HL-60 (cell line): ENCODE measurements around the gene LAMC3.
"Not testable (repeated sequence)": the region's sequence is repeated elsewhere in the genome, so short reads cannot be mapped to it uniquely, and the experiment has no call there.

Experiments
- DNase-seq, 2 experiments: peaks; one replicate each; pipeline ENCODE4 v3.0.0-alpha.2; 2010 to 2020; ENCODE audit warnings: low read depth in 1 of 2, low spot score in 1 of 2
- H3K27ac ChIP-seq: fragments of 250-450 bp; sonication (Bioruptor Pico); replicated peaks from 2 replicates; pipeline ENCODE4 v1.5.1; 2020; ENCODE audit warnings: mild to moderate bottlenecking, moderate library complexity
- H3K27me3 ChIP-seq: fragments of 250-450 bp; sonication (Bioruptor Pico); 2 replicates; pipeline ENCODE4 v1.5.1; 2021; ENCODE audit warnings: mild to moderate bottlenecking, moderate library complexity; ENCODE audit not compliant: insufficient read depth, poor library complexity, severe bottlenecking
- H3K4me3 ChIP-seq: replicated peaks from 2 replicates; pipeline ENCODE4 v1.5.1; 2011; ENCODE audit warnings: mild to moderate bottlenecking, control low read depth, low read length; ENCODE audit not compliant: insufficient read depth
- CTCF ChIP-seq: IDR thresholded peaks from one replicate; pipeline ENCODE4 v1.5.1; 2011; ENCODE audit warnings: low read length, control low read depth, inconsistent platforms; ENCODE audit not compliant: insufficient read depth
- GABPA ChIP-seq: IDR thresholded peaks from 2 replicates; pipeline ENCODE4 v1.6.1; 2012; ENCODE audit warnings: low read depth
- POLR2AphosphoS5 ChIP-seq: IDR thresholded peaks from 2 replicates; pipeline ENCODE4 v1.6.1; 2012; ENCODE audit warnings: low read depth
- REST ChIP-seq: IDR thresholded peaks from 2 replicates; pipeline ENCODE4 v1.6.1; 2012; ENCODE audit warnings: low read depth; ENCODE audit not compliant: insufficient replicate concordance
- SPI1 ChIP-seq: IDR thresholded peaks from 2 replicates; pipeline ENCODE4 v1.6.1; 2012; ENCODE audit warnings: low read depth, mild to moderate bottlenecking, borderline replicate concordance

LAMC3 gene

GRCh38 chr9:131114084-131114535 lies 105.1 kb downstream of the LAMC3 start:
- no peak overlapping the region for H3K4me3 ChIP-seq

GRCh38 chr9:131115360-131115742 lies 106.4 kb downstream of the LAMC3 start:
- H3K27ac ChIP-seq, H3K4me3 ChIP-seq, DNase-seq, H3K27me3 ChIP-seq: not testable (repeated sequence)

More at GRCh38 chr9:131114084-131114535, 105.1 kb downstream of the LAMC3 start:
- H3K27me3 ChIP-seq, result peaks cover 8% of the 10 kb centered on the region
- TF ChIP-seq SPI1 (no peak), CTCF (no peak), POLR2AphosphoS5 (no peak), REST (no peak), GABPA (no peak)
- DNase-seq, result no peak
- H3K27ac ChIP-seq, result no peak overlapping the region

- H3K4me3 ChIP-seq, result no peak overlapping the region
- TF ChIP-seq REST (no peak), CTCF (no peak), GABPA (no peak), SPI1 (no peak), POLR2AphosphoS5 (no peak)
- no peak overlapping the region for H3K27ac ChIP-seq
- H3K27me3 ChIP-seq, result peaks cover 8% of the 10 kb centered on the region
- no peak for DNase-seq
These were observed 107.5 kb downstream of the LAMC3 start for GRCh38 chr9:131116281-131117120.

GRCh38 chr9:131117121-131117761 lies 108.3 kb downstream of the LAMC3 start:
- no peak for DNase-seq
- no peak overlapping the region for H3K4me3 ChIP-seq
- H3K27me3 ChIP-seq, result peaks cover 8% of the 10 kb centered on the region
- no peak for TF ChIP-seq GABPA
- no peak for TF ChIP-seq POLR2AphosphoS5
- no peak for TF ChIP-seq REST
- TF ChIP-seq SPI1, result no peak
- no peak for TF ChIP-seq CTCF
- no peak overlapping the region for H3K27ac ChIP-seq
